Ovary (tissue), 9 donors: ENCODE data around the gene HASPIN. TPM values are rescaled to one million over a fixed set of nuclear protein-coding genes. Genes with fewer than 3 reads are reported as not detected.
A peak's percentile ranks its signal among the peaks of the same experiment; 100 is the strongest.
"Not testable (repeated sequence)": the region's sequence is repeated elsewhere in the genome, so short reads cannot be mapped to it uniquely, and the experiment has no call there.

Experiments used
- DNase-seq, 5 donors: peaks; one replicate each; pipeline ENCODE4 v3.0.0-alpha.2; 2019 to 2020
- H3K27ac ChIP-seq, 2 donors: fragments of 200-600 bp; one replicate each; pipeline versions ENCODE4 v1.5.1 to v1.8.0; 2019 to 2022
- H3K27me3 ChIP-seq: fragments of 200-600 bp; one replicate; pipeline ENCODE4 v1.8.0; 2022
- H3K36me3 ChIP-seq: fragments of 200-600 bp; sonication (generic); one replicate; pipeline ENCODE4 v1.5.1; 2019
- H3K4me1 ChIP-seq: one replicate; pipeline ENCODE4 v1.8.1; 2013; ENCODE audit warnings: mild to moderate bottlenecking, moderate library complexity; ENCODE audit not compliant: insufficient read depth
- H3K4me3 ChIP-seq: fragments of 200-600 bp; sonication (generic); one replicate; pipeline ENCODE4 v1.5.1; 2017
- H3K9me3 ChIP-seq, 2 donors: fragments of 200-600 bp in 1 of 2; sonication (generic) in 1 of 2; one replicate each; pipeline versions ENCODE4 v1.5.1 to v1.8.1; 2013 to 2019; ENCODE audit warnings: mild to moderate bottlenecking in 1 of 2, moderate library complexity in 1 of 2
- EP300 ChIP-seq: sonication (generic); formaldehyde crosslinking; IDR thresholded peaks from one replicate; pipeline ENCODE4 v1.6.1; 2017; ENCODE audit warnings: antibody characterized with exemption
- POLR2A ChIP-seq: fragments of 450-650 bp; IDR thresholded peaks from one replicate; pipeline ENCODE4 v1.6.1; 2017; ENCODE audit warnings: antibody characterized with exemption, mild to moderate bottlenecking, moderate library complexity
- WGBS, 3 donors: extraction: QIAGEN DNeasy Blood & Tissue Kit in 1 of 3; methylation state at CpG; one replicate each; pipeline versions ENCODE4 v1.1.5 to v1.1.7; 2013 to 2017; 5-methylcytosine and 5-hydroxymethylcytosine counted together
- intact Hi-C, 4 donors: fragments of 100-400 bp; cut with DNase I; formaldehyde crosslinking; loops; one replicate each; pipeline versions ENCODE4 v1.11.0 to v1.15.1; 2022 to 2023
- polyA plus RNA-seq, 2 donors: library from polyadenylated mRNA; stranded (reverse); fragments of 200-250 nt in 1 of 2; fragments of 350-450 nt in 1 of 2; fragmentation: Illumina TruSeq in 1 of 2; extraction: RNeasy Lipid Tissue Mini Kit (QIAGEN cat#74804) in 1 of 2; gene quantifications; one replicate each; pipeline ENCODE4 v1.2.3, GENCODE V29; 2013 to 2014
- total RNA-seq, 7 donors: library from RNA; depleted of rRNA in 2 of 7; stranded (reverse); fragments of >200 nt in 2 of 7; fragmentation: NEBNext Ultra II Directional in 3 of 7; extraction: Animal tissue kit (Norgen Biotek cat#: 25700) in 3 of 7; gene quantifications; one replicate each; pipeline versions ENCODE4 v1.1.0 to v1.2.4, GENCODE V29; 2016 to 2023
- TF ChIP-seq, protein P1 (sequence below), 3 donors: fragments of 450-650 bp in 2 of 3; fragments of 200-600 bp in 1 of 3; IDR thresholded peaks; one replicate each; pipeline versions ENCODE4 v1.5.1 to v1.8.0; 2016 to 2022; ENCODE audit warnings: antibody characterized with exemption in 3 of 3, mild to moderate bottlenecking in 1 of 3
- donor health status: DM: no; HTN: no; CAD: no; lungs with moderate emphysema.
- donor health status: DM: no; HTN: no; CAD: no.
- donor health status: Bipolar disorder and iron deficiency.
- donor health status: DM: yes; HTN: yes; CAD: no.
- donor health status: DM: no; HTN: no; CAD: no.
- donor health status: DM: yes; HTN: yes; CAD: no.

The HASPIN gene
- total and polyA plus RNA-seq, 9 donors: 0.10 to 0.92 (median 0.25) TPM; not detected in 1

DNA sequence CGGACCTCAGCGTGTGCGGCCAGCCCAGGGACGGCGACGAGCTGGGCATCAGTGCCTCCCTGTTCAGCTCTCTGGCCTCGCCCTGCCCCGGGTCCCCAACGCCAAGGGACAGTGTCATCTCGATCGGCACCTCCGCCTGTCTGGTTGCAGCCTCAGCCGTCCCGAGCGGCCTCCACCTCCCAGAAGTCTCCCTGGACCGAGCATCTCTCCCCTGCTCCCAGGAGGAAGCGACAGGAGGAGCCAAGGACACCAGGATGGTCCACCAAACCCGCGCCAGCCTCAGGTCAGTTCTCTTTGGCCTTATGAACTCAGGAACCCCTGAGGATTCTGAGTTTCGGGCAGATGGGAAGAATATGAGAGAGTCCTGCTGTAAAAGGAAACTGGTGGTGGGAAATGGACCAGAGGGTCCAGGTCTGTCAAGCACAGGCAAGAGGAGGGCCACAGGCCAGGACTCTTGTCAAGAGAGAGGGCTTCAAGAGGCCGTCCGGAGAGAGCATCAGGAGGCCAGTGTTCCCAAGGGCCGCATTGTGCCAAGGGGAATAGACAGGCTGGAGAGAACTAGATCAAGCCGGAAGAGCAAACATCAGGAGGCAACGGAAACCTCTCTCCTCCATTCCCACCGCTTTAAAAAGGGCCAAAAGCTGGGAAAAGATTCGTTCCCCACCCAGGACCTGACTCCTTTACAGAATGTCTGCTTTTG, 825 bp downstream of the HASPIN start:
- no peak overlapping the region for H3K27ac ChIP-seq
- H3K27me3 ChIP-seq: no peaks in the 10 kb centered on the region
- H3K36me3 ChIP-seq: no peaks in the 10 kb centered on the region
- peaks cover 6% of the 10 kb centered on the region for H3K4me1 ChIP-seq
- peak overlapping the region; percentile 61 for H3K4me3 ChIP-seq
- peak in 1 of 5 donors; percentile 31 for DNase-seq
- TF ChIP-seq, protein P1, sequence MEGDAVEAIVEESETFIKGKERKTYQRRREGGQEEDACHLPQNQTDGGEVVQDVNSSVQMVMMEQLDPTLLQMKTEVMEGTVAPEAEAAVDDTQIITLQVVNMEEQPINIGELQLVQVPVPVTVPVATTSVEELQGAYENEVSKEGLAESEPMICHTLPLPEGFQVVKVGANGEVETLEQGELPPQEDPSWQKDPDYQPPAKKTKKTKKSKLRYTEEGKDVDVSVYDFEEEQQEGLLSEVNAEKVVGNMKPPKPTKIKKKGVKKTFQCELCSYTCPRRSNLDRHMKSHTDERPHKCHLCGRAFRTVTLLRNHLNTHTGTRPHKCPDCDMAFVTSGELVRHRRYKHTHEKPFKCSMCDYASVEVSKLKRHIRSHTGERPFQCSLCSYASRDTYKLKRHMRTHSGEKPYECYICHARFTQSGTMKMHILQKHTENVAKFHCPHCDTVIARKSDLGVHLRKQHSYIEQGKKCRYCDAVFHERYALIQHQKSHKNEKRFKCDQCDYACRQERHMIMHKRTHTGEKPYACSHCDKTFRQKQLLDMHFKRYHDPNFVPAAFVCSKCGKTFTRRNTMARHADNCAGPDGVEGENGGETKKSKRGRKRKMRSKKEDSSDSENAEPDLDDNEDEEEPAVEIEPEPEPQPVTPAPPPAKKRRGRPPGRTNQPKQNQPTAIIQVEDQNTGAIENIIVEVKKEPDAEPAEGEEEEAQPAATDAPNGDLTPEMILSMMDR (IDR thresholded peaks at IDR 0.05): no peak
- TF ChIP-seq POLR2A (no peak), EP300 (no peak)
- 16 to 22% (median 16%) methylated on average over 21 to 27 of the region's 27 CpGs for WGBS, 3 donors
- H3K9me3 ChIP-seq: no peaks in the 10 kb centered on the region
- intact Hi-C loops: no loop called here

DNA sequence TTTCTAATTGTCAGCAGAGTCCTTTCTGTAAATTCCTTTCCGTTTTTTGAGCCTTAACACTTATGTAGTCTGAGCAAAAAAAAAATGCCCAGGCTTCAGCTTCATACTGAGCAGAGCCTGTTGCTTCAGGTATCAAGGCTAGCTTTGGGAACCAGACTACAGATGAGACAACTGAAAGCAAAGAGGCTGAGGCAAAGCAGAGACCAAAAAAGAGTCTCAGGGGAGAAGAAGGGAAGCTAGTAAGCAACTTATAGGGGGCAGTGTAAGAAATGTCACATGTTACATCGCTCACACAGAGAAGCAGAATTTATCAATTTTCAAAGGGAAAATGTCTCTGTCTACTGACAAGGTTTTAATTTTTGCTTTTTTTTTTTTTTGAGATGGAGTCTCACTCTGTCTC, 3.3 kb downstream of the HASPIN start:
- Histone ChIP-seq H3K4me1 (peaks cover 7% of the 10 kb centered on the region), H3K27me3 (no peaks in the 10 kb centered on the region), H3K27ac (no peak overlapping the region), H3K36me3 (no peaks in the 10 kb centered on the region), H3K9me3 (no peaks in the 10 kb centered on the region), H3K4me3 (no peak overlapping the region)
- WGBS, 3 donors: 34 to 59% (median 37%) methylated on average over 2 of the region's 2 CpGs
- no peak for TF ChIP-seq POLR2A
- TF ChIP-seq, protein P1 (IDR thresholded peaks at IDR 0.05): no peak
- no peak for TF ChIP-seq EP300
- no peak for DNase-seq
- intact Hi-C loops: no loop called here

DNA sequence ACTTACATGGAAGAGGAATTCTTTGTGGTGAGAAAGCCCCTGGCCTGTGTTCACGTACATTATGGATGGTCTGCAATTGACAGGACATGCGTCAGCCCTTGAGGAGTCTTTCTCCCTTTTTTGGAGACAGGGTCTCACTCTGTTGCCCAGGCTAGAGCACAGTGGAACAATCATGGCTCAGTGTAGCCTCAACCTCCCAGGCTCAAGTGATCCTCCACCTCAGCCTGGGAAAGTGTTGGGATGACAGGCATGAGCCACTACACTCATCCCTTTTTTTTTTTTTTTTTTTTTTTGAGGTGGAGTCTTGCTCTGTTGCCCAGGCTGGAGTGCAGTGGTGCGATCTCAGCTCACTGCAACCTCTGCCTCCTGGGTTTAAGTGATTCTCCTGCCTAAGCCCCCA, 4.4 kb downstream of the HASPIN start:
- intact Hi-C loops, H3K36me3 ChIP-seq, DNase-seq, H3K27me3 ChIP-seq, H3K27ac ChIP-seq, H3K9me3 ChIP-seq, H3K4me3 ChIP-seq: not testable (repeated sequence)
- H3K4me1 ChIP-seq: peaks cover 10% of the 10 kb centered on the region
- WGBS, 3 donors: 93 to 99% (median 94%) methylated on average over 3 of the region's 3 CpGs

DNA sequence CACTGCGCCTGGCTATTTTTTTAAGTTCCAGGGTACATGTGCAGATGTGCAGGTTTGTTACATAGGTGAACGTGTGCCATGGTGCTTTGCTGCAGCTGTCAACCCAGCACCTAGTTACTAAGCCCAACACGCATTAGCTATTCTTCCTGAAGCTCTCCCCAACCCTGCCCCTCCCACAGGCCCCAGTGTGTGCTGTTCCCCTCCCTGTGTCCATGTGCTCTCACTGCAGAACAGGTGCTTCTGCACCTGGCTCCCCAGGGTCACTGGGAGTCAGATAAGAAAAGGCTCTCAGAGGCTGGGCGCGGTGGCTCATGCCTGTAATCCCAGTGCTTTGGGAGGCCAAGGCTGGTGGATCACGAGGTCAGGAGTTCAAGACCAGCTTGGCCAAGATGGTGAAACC, 6.2 kb downstream of the HASPIN start:
- H3K27me3 ChIP-seq: no peaks in the 10 kb centered on the region
- TF ChIP-seq, protein P1 (IDR thresholded peaks at IDR 0.05): no peak
- TF ChIP-seq EP300: no peak
- TF ChIP-seq POLR2A: no peak
- no peak overlapping the region for H3K27ac ChIP-seq
- H3K9me3 ChIP-seq: no peaks in the 10 kb centered on the region
- intact Hi-C loops: loop anchor here in 3 of 4 donors (10.0 kb wide), 2 partner anchors 125 to 275 kb away; no protein-coding TSS in a partner anchor
- H3K36me3 ChIP-seq: no peaks in the 10 kb centered on the region
- WGBS, 3 donors: 80 to 90% (median 80%) methylated on average over 6 of the region's 6 CpGs
- H3K4me3 ChIP-seq: no peak overlapping the region
- peaks cover 5% of the 10 kb centered on the region for H3K4me1 ChIP-seq
- DNase-seq: no peak

DNA sequence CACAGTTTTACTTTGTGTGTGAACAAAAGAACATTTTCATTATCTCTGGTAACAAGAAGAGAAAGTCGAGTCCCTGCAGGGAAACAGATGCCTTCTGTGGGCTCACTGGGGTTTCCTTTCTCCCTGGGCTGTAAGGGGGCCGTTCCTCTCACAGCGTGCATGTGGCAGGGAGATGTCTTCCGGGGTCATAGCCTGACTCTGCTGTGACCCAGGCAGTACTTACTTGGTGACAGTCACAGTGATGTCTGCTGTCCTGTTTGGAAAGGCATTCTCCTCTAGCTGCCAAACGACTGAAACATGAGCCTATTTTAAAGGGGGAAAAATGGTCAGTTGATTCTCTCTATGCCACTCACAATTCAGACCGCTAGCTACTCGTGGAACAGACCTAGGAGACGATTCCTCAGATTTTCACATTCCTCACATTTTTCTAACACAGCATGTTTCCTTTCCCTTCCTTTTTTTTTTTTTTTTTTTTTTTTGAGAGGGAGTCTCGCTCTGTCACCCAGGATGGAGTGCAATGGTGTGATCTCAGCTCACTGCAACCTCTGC, 7.3 kb downstream of the HASPIN start:
- Histone ChIP-seq H3K4me3 (no peak overlapping the region), H3K27ac (no peak overlapping the region), H3K9me3 (no peaks in the 10 kb centered on the region), H3K27me3 (no peaks in the 10 kb centered on the region), H3K4me1 (peaks cover 5% of the 10 kb centered on the region), H3K36me3 (no peaks in the 10 kb centered on the region)
- no peak for DNase-seq
- 9 to 21% (median 16%) methylated on average over 9 of the region's 9 CpGs for WGBS, 3 donors
- intact Hi-C loops: loop anchor here in 3 of 4 donors (10.0 kb wide), 2 partner anchors 124 to 274 kb away; no protein-coding TSS in a partner anchor
- no peak for TF ChIP-seq EP300
- no peak for TF ChIP-seq POLR2A
- TF ChIP-seq, protein P1 (IDR thresholded peaks at IDR 0.05): no peak
